Keratinocyte (primary cell): Measurements from ENCODE around the gene SIGLEC8. TPM values are rescaled to one million over a fixed set of nuclear protein-coding genes. Genes with fewer than 3 reads are reported as not detected.

Source experiments
- DNase-seq: peaks from one replicate; pipeline ENCODE4 v3.0.0-alpha.2; 2011; ENCODE audit warnings: low read depth, missing footprints, low spot score
- FAIRE-seq: peaks from 2 replicates; lab custom pipeline; 2011; peaks lifted over from hg19 to GRCh38; lab: Jason Lieb, UNC
- H2AFZ ChIP-seq: 2 replicates; pipeline ENCODE4 v1.6.0; 2012; ENCODE audit warnings: low read length, control low read depth, inconsistent platforms; ENCODE audit not compliant: control insufficient read depth
- H3K27ac ChIP-seq: 2 replicates; pipeline ENCODE4 v1.5.1; 2011; ENCODE audit warnings: low read length; ENCODE audit not compliant: control insufficient read depth, insufficient read depth
- H3K27me3 ChIP-seq: 3 replicates; pipeline ENCODE4 v1.6.0; 2011; ENCODE audit warnings: low read length; ENCODE audit not compliant: control insufficient read depth, insufficient read depth; ENCODE audit errors: extremely low read depth
- H3K36me3 ChIP-seq, 2 experiments: 2 replicates in 1 of 2; 3 replicates in 1 of 2; pipeline ENCODE4 v1.5.1; 2011; ENCODE audit warnings: low read length in 2 of 2, mild to moderate bottlenecking in 1 of 2; ENCODE audit not compliant: control insufficient read depth in 2 of 2, insufficient read depth in 2 of 2; ENCODE audit errors: extremely low read depth in 1 of 2
- H3K4me1 ChIP-seq: 3 replicates; pipeline ENCODE4 v1.5.1; 2011; ENCODE audit warnings: low read length; ENCODE audit not compliant: control insufficient read depth, insufficient read depth; ENCODE audit errors: extremely low read depth
- H3K4me2 ChIP-seq: 3 replicates; pipeline ENCODE4 v1.6.0; 2011; ENCODE audit warnings: low read depth, low read length; ENCODE audit not compliant: control insufficient read depth, insufficient read depth; ENCODE audit errors: extremely low read depth
- H3K4me3 ChIP-seq, 3 experiments: fragments of 200-600 bp in 1 of 3; sonication (generic) in 1 of 3; 2 replicates in 2 of 3; 3 replicates in 1 of 3; pipeline ENCODE4 v1.5.1; 2011 to 2016; ENCODE audit warnings: low read length in 3 of 3, mild to moderate bottlenecking in 3 of 3, control low read depth in 2 of 3, inconsistent platforms in 1 of 3, low read depth in 1 of 3, mixed read lengths in 1 of 3, mixed run types in 1 of 3, moderate library complexity in 1 of 3; ENCODE audit not compliant: control insufficient read depth in 2 of 3, insufficient read depth in 2 of 3; ENCODE audit errors: extremely low read depth in 1 of 3
- H3K79me2 ChIP-seq: 2 replicates; pipeline ENCODE4 v1.6.0; 2012; ENCODE audit warnings: low read length; ENCODE audit not compliant: control insufficient read depth, insufficient read depth
- H3K9ac ChIP-seq: 3 replicates; pipeline ENCODE4 v1.6.0; 2011; ENCODE audit warnings: low read length; ENCODE audit not compliant: control insufficient read depth, insufficient read depth; ENCODE audit errors: extremely low read depth
- H3K9me1 ChIP-seq: 3 replicates; pipeline ENCODE4 v1.6.0; 2011; ENCODE audit warnings: low read length; ENCODE audit not compliant: control insufficient read depth, insufficient read depth; ENCODE audit errors: extremely low read depth
- H3K9me3 ChIP-seq: 2 replicates; pipeline ENCODE4 v1.5.1; 2012; ENCODE audit warnings: low read depth, low read length; ENCODE audit not compliant: control insufficient read depth
- H4K20me1 ChIP-seq: 3 replicates; pipeline ENCODE4 v1.6.0; 2011; ENCODE audit warnings: low read length; ENCODE audit not compliant: control insufficient read depth, insufficient read depth; ENCODE audit errors: extremely low read depth
- CTCF ChIP-seq, 3 experiments: IDR thresholded peaks in 1 of 3; conservative IDR thresholded peaks in 1 of 3; optimal IDR thresholded peaks in 1 of 3; 2 replicates in 2 of 3; 3 replicates in 1 of 3; pipeline versions ENCODE3 to v1.5.1; 2011; ENCODE audit warnings: low read length in 3 of 3, mild to moderate bottlenecking in 3 of 3, moderate library complexity in 2 of 3, control low read depth in 1 of 3, inconsistent platforms in 1 of 3; ENCODE audit not compliant: insufficient read depth in 2 of 3; ENCODE audit errors: extremely low read depth in 1 of 3
- EZH2 ChIP-seq: IDR thresholded peaks from one replicate; pipeline ENCODE4 v1.6.1; 2012; ENCODE audit warnings: inconsistent platforms, mild to moderate bottlenecking, low read length, moderate library complexity
- dilution Hi-C: fragments of 300-500 bp; cut with MboI; formaldehyde crosslinking; loops from one replicate; pipeline ENCODE4 v1.7.0; 2020; ENCODE audit warnings: low sequenced_read_pairs; ENCODE audit not compliant: extremely low pct_ligation_motif_present
- polyA plus RNA-seq, 5 experiments: library from polyadenylated mRNA; depleted of rRNA in 3 of 5; stranded (reverse) in 3 of 5; stranded (forward) in 1 of 5; unstranded in 1 of 5; fragments of >200 nt; gene quantifications; 1 replicate in 1 of 5; 2 replicates in 3 of 5; 3 replicates in 1 of 5; pipeline versions ENCODE4 v1.2.1 to v1.2.3, GENCODE V29; 2011 to 2012; ENCODE audit warnings: missing spikeins in 2 of 5, low read depth in 1 of 5, low replicate concordance in 1 of 5
- small RNA-seq, 3 experiments: library from RNA; depleted of rRNA; stranded (forward); fragments of <200 nt; gene quantifications; one replicate each; pipeline ENCODE3, GENCODE V24; 2012; ENCODE audit warnings: low read depth in 3 of 3, low replicate concordance in 1 of 3; ENCODE audit not compliant: insufficient read length in 3 of 3

Gene SIGLEC8
- polyA plus RNA-seq, 1 donor (not counting 4 experiments of a cell fraction or from before 2014, with no cell fraction given): not detected

- Histone ChIP-seq H3K79me2 (no peaks in the 10 kb centered on the region), H3K27me3 (no peaks in the 10 kb centered on the region)
- dilution Hi-C loops: no loop called here
These were observed 56.1 kb downstream of the SIGLEC8 start for GRCh38 chr19:51402117-51402516.

More at GRCh38 chr19:51402117-51402516, 56.1 kb downstream of the SIGLEC8 start:
- no peak overlapping the region for H3K4me2 ChIP-seq
- no peak for TF ChIP-seq EZH2
- TF ChIP-seq CTCF (optimal IDR thresholded peaks at IDR 0.05 in 1 of 3, IDR thresholded peaks at IDR 0.05 in 1 of 3, conservative IDR thresholded peaks at IDR 0.05 in 1 of 3; ENCODE audit: extremely low read depth in 1 of 3, insufficient read depth in 2 of 3, low read length in 3 of 3): no peak
- DNase-seq (no peak), FAIRE-seq (no peak)
- no peak overlapping the region for H3K27ac ChIP-seq
- H3K9ac ChIP-seq: no peak overlapping the region
- H3K4me3 ChIP-seq: no peak overlapping the region
- peaks cover 4% of the 10 kb centered on the region for H3K9me3 ChIP-seq
- no peaks in the 10 kb centered on the region for H3K9me1 ChIP-seq
- no peaks in the 10 kb centered on the region for H3K4me1 ChIP-seq
- no peak overlapping the region for H2AFZ ChIP-seq
- H4K20me1 ChIP-seq: no peaks in the 10 kb centered on the region
- H3K36me3 ChIP-seq: no peaks in the 10 kb centered on the region

Small RNAs within 50 kb of the gene (small RNA-seq; reads per million reads assigned to genes)
- 0 reads per million in 3 experiments for gene AC020914.3
- gene AC020914.5: 0 reads per million in 3 experiments

Other genes starting within 250 kb of the SIGLEC8 start
- gene CD33, start 233.4 kb downstream of the SIGLEC8 start, polyA plus RNA-seq: 0.16 TPM in 1 of 3 replicates, not detected in the others
- gene SIGLECL1, start 207.4 kb downstream of the SIGLEC8 start, polyA plus RNA-seq: not detected in 3 replicates
- gene IGLON5, start 146.8 kb downstream of the SIGLEC8 start, polyA plus RNA-seq: not detected in 3 replicates
- gene VSIG10L, start 116.3 kb downstream of the SIGLEC8 start, polyA plus RNA-seq: 1.2 to 2.0 TPM (median 1.5 TPM) in 3 replicates
- gene ETFB, start 92.1 kb downstream of the SIGLEC8 start, polyA plus RNA-seq: 95.2 to 115 TPM (median 102 TPM) in 3 replicates
- 0.37 to 1.1 TPM in 2 of 3 replicates, not detected in the other for gene CLDND2, start 89.5 kb downstream of the SIGLEC8 start, polyA plus RNA-seq
- not detected in 3 replicates for gene NKG7, start 85.8 kb downstream of the SIGLEC8 start, polyA plus RNA-seq
- not detected in 3 replicates for gene LIM2, start 70.5 kb downstream of the SIGLEC8 start, polyA plus RNA-seq
- not detected in 3 replicates for gene C19orf84, start 67.9 kb downstream of the SIGLEC8 start, polyA plus RNA-seq
- gene SIGLEC10, start 40.8 kb downstream of the SIGLEC8 start, polyA plus RNA-seq: not detected in 3 replicates
- gene CEACAM18, start 20.1 kb upstream of the SIGLEC8 start, polyA plus RNA-seq: not detected in 3 replicates
- gene SIGLEC12, start 43.3 kb upstream of the SIGLEC8 start, polyA plus RNA-seq: not detected in 3 replicates
- gene SIGLEC6, start 73.2 kb upstream of the SIGLEC8 start, polyA plus RNA-seq: not detected in 3 replicates
- gene ZNF175, start 112.8 kb upstream of the SIGLEC8 start, polyA plus RNA-seq: 2.3 to 3.8 TPM (median 3.2 TPM) in 3 replicates
- gene SIGLEC5, start 171.9 kb upstream of the SIGLEC8 start, polyA plus RNA-seq: not detected in 3 replicates
- not detected in 3 replicates for gene SIGLEC14, start 188.4 kb upstream of the SIGLEC8 start, polyA plus RNA-seq
- 3.9 to 9.4 TPM (median 4.3 TPM) in 3 replicates for gene SPACA6, start 234.9 kb upstream of the SIGLEC8 start, polyA plus RNA-seq